SK-N-SH treated with all-trans-retinoic acid at 6 μM for 48 hours (cell line): ENCODE results near the gene NPAS3.

Experiments used
- ATAC-seq: fragments of 200-7000 bp; cut with Tn5 transposase; 3 replicates; pipeline ENCODE4 v1.9.1; 2020; ENCODE audit warnings: mild to moderate bottlenecking, moderate library complexity
- BACH2 ChIP-seq: fragments of 250-450 bp; sonication (Bioruptor Pico); IDR thresholded peaks from 2 replicates; pipeline ENCODE4 v1.9.0; 2021; ENCODE audit warnings: mild to moderate bottlenecking, borderline replicate concordance
- CREB5 ChIP-seq: fragments of 250-450 bp; sonication (Bioruptor Pico); IDR thresholded peaks from 2 replicates; pipeline ENCODE4 v1.5.1; 2020; ENCODE audit warnings: low read depth, mild to moderate bottlenecking, moderate library complexity
- CSDC2 ChIP-seq: fragments of 250-450 bp; sonication (Bioruptor Pico); IDR thresholded peaks from 2 replicates; pipeline ENCODE4 v1.5.0; 2020; ENCODE audit warnings: mild to moderate bottlenecking, moderate library complexity
- CSRNP3 ChIP-seq: fragments of 250-450 bp; sonication (Bioruptor Pico); IDR thresholded peaks from 2 replicates; pipeline ENCODE4 v1.5.1; 2021; ENCODE audit warnings: mild to moderate bottlenecking, moderate library complexity
- ESRRG ChIP-seq: fragments of 250-450 bp; sonication (Bioruptor Pico); IDR thresholded peaks from 2 replicates; pipeline ENCODE4 v1.6.1; 2021; ENCODE audit warnings: mild to moderate bottlenecking
- GLIS3 ChIP-seq: fragments of 250-450 bp; sonication (Bioruptor Pico); IDR thresholded peaks from 2 replicates; pipeline ENCODE4 v1.5.0; 2020; ENCODE audit warnings: mild to moderate bottlenecking, moderate library complexity
- ISL1 ChIP-seq: fragments of 250-450 bp; sonication (Bioruptor Pico); IDR thresholded peaks from 2 replicates; pipeline ENCODE4 v2.1.2; 2022; ENCODE audit warnings: mild to moderate bottlenecking, moderate library complexity
- OSR1 ChIP-seq: fragments of 250-450 bp; sonication (Bioruptor Pico); IDR thresholded peaks from 2 replicates; pipeline ENCODE4 v1.8.0; 2022; ENCODE audit warnings: moderate library complexity, mild to moderate bottlenecking, inconsistent platforms
- PATZ1 ChIP-seq: fragments of 250-450 bp; sonication (Bioruptor Pico); IDR thresholded peaks from 2 replicates; pipeline ENCODE4 v1.8.0; 2020; ENCODE audit warnings: mild to moderate bottlenecking, moderate library complexity, borderline replicate concordance
- POU6F1 ChIP-seq: fragments of 250-450 bp; sonication (Bioruptor Pico); IDR thresholded peaks from 2 replicates; pipeline ENCODE4 v1.8.0; 2021; ENCODE audit warnings: low read depth, mild to moderate bottlenecking, moderate library complexity, borderline replicate concordance
- PPARA ChIP-seq: fragments of 250-450 bp; sonication (Bioruptor Pico); IDR thresholded peaks from 2 replicates; pipeline ENCODE4 v1.5.0; 2020; ENCODE audit warnings: mild to moderate bottlenecking, borderline replicate concordance
- RARB ChIP-seq: fragments of 250-450 bp; sonication (Bioruptor Pico); IDR thresholded peaks from 2 replicates; pipeline ENCODE4 v1.8.0; 2021; ENCODE audit warnings: mild to moderate bottlenecking, moderate library complexity
- SNAI2 ChIP-seq: fragments of 250-450 bp; sonication (Bioruptor Pico); IDR thresholded peaks from 2 replicates; pipeline ENCODE4 v1.5.0; 2020; ENCODE audit warnings: mild to moderate bottlenecking, moderate library complexity
- TCF4 ChIP-seq: fragments of 250-450 bp; sonication (Bioruptor Pico); IDR thresholded peaks from 2 replicates; pipeline ENCODE4 v1.8.0; 2021; ENCODE audit warnings: mild to moderate bottlenecking, moderate library complexity, borderline replicate concordance
- TOX ChIP-seq: fragments of 250-450 bp; sonication (Bioruptor Pico); IDR thresholded peaks from 2 replicates; pipeline ENCODE4 v1.8.0; 2021; ENCODE audit warnings: mild to moderate bottlenecking, moderate library complexity, borderline replicate concordance
- TSHZ2 ChIP-seq: fragments of 250-450 bp; sonication (Bioruptor Pico); IDR thresholded peaks from 2 replicates; pipeline ENCODE4 v1.5.0; 2020; ENCODE audit warnings: mild to moderate bottlenecking, moderate library complexity
- ZC3H10 ChIP-seq: fragments of 250-450 bp; sonication (Bioruptor Pico); IDR thresholded peaks from 2 replicates; pipeline ENCODE4 v1.5.1; 2021; ENCODE audit warnings: mild to moderate bottlenecking, moderate library complexity
- ZFP3 ChIP-seq: fragments of 250-450 bp; sonication (Bioruptor Pico); IDR thresholded peaks from 2 replicates; pipeline ENCODE4 v1.5.0; 2020; ENCODE audit warnings: mild to moderate bottlenecking, moderate library complexity
- ZFP30 ChIP-seq: fragments of 450-650 bp; formaldehyde crosslinking; IDR thresholded peaks from 2 replicates; pipeline ENCODE4 v1.5.0; 2022; ENCODE audit warnings: mild to moderate bottlenecking, moderate library complexity
- ZNF565 ChIP-seq: fragments of 450-650 bp; formaldehyde crosslinking; conservative IDR thresholded peaks from 2 replicates; pipeline ENCODE4 v1.5.0; 2020; ENCODE audit warnings: low read depth, mild to moderate bottlenecking, moderate library complexity
- ZNF70 ChIP-seq: fragments of 450-650 bp; formaldehyde crosslinking; IDR thresholded peaks from 2 replicates; pipeline ENCODE4 v1.5.0; 2020; ENCODE audit warnings: mild to moderate bottlenecking, moderate library complexity
- ZNF8 ChIP-seq: fragments of 450-650 bp; formaldehyde crosslinking; IDR thresholded peaks from 2 replicates; pipeline ENCODE4 v1.5.0; 2020; ENCODE audit warnings: mild to moderate bottlenecking, moderate library complexity

Gene NPAS3

GRCh38 chr14:33809396-33809981 is 870.8 kb downstream of the NPAS3 start:
- TF ChIP-seq ESRRG (CRISPR knock-in tag) (no peak), TCF4 (no peak), ISL1 (CRISPR knock-in tag) (no peak), PPARA (no peak), ZNF565 (CRISPR knock-in tag) (no peak), ZC3H10 (CRISPR knock-in tag) (no peak), POU6F1 (CRISPR knock-in tag) (no peak), BACH2 (no peak), CSRNP3 (CRISPR knock-in tag) (no peak), ZFP3 (CRISPR knock-in tag) (no peak), ZFP30 (no peak), SNAI2 (CRISPR knock-in tag) (no peak), ZNF8 (CRISPR knock-in tag) (no peak), CSDC2 (CRISPR knock-in tag) (no peak), OSR1 (CRISPR knock-in tag) (no peak), RARB (CRISPR knock-in tag) (no peak), PATZ1 (no peak), TSHZ2 (no peak)
- TF ChIP-seq, all 23 proteins: peak for 0
- ATAC-seq, result no peak

- no peak for ATAC-seq
- no peak for TF ChIP-seq POU6F1 (CRISPR knock-in tag)
- TF ChIP-seq CREB5, result no peak
- no peak for TF ChIP-seq ZNF565 (CRISPR knock-in tag)
- TF ChIP-seq BACH2, result no peak
- TF ChIP-seq TSHZ2, result no peak
- no peak for TF ChIP-seq CSRNP3 (CRISPR knock-in tag)
- no peak for TF ChIP-seq GLIS3 (CRISPR knock-in tag)
- TF ChIP-seq ZNF8 (CRISPR knock-in tag), result no peak
- no peak for TF ChIP-seq ZFP3 (CRISPR knock-in tag)
- no peak for TF ChIP-seq ZFP30
- TF ChIP-seq ZNF70 (CRISPR knock-in tag), result no peak
- no peak for TF ChIP-seq RARB (CRISPR knock-in tag)
- TF ChIP-seq TOX, result no peak
- no peak for TF ChIP-seq ISL1 (CRISPR knock-in tag)
- no peak for TF ChIP-seq PPARA
- no peak for TF ChIP-seq OSR1 (CRISPR knock-in tag)
- no peak for TF ChIP-seq CSDC2 (CRISPR knock-in tag)
- TF ChIP-seq TCF4, result no peak
These were observed 871.6 kb downstream of the NPAS3 start for GRCh38 chr14:33810308-33810707.
